Muscle layer of colon (tissue), 2 donors: Measurements from ENCODE around the gene TPSAB1.
"Not testable (repeated sequence)": the region's sequence is repeated elsewhere in the genome, so short reads cannot be mapped to it uniquely, and the experiment has no call there.

ENCODE experiments used
- H3K27ac ChIP-seq: one replicate; pipeline ENCODE4 v1.7.0; 2013; ENCODE audit warnings: low read depth, mild to moderate bottlenecking, low read length, moderate library complexity
- H3K27me3 ChIP-seq, 2 donors: one replicate each; pipeline ENCODE4 v1.7.0; 2013; ENCODE audit warnings: low read length in 2 of 2, mild to moderate bottlenecking in 2 of 2; ENCODE audit not compliant: insufficient read depth in 2 of 2, control insufficient read depth in 1 of 2
- H3K36me3 ChIP-seq: one replicate; pipeline ENCODE4 v1.7.0; 2013; ENCODE audit warnings: mild to moderate bottlenecking, low read length; ENCODE audit not compliant: insufficient read depth
- H3K4me1 ChIP-seq: one replicate; pipeline ENCODE4 v1.7.0; 2013; ENCODE audit warnings: mild to moderate bottlenecking, low read length; ENCODE audit not compliant: insufficient read depth
- H3K4me3 ChIP-seq, 2 donors: one replicate each; pipeline ENCODE4 v1.7.0; 2013; ENCODE audit warnings: low read length in 2 of 2, low read depth in 1 of 2, mild to moderate bottlenecking in 1 of 2, moderate library complexity in 1 of 2
- H3K9ac ChIP-seq: one replicate; pipeline ENCODE4 v1.7.0; 2013; ENCODE audit warnings: low read length
- H3K9me3 ChIP-seq: one replicate; pipeline ENCODE4 v1.7.0; 2013; ENCODE audit warnings: mild to moderate bottlenecking, low read length
- donor health status: abdominal sarcoma.
- donor health status: Adenocarcinoma of cecum.

The TPSAB1 gene

GRCh38 chr16:1240436-1240835 lies at the start of gene TPSAB1:
TPSAB1 (plus strand) TSS chr16:1240705; CDS start chr16:1240939, 234 bp downstream.
- H3K4me1 ChIP-seq, H3K9me3 ChIP-seq, H3K9ac ChIP-seq, H3K36me3 ChIP-seq, H3K27me3 ChIP-seq, H3K27ac ChIP-seq, H3K4me3 ChIP-seq: not testable (repeated sequence)

DNA sequence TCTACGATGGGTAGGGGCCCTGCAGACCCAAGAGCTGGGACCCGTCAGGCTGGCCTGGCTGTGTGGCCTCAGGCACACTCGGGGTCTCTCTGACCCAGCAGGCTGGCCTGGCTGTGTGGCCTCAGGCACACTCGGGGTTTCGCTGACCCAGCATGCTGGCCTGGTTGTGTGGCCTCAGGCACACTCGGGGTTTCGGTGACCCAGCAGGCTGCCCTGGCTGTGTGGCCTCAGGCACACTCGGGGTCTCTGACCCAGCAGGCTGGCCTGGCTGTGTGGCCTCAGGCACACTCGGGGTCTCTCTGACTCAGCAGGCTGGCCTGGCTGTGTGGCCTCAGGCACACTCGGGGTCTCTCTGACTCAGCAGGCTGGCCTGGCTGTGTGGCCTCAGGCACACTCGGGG lies 49.7 kb upstream of the TPSAB1 start:
- H3K27me3 ChIP-seq, H3K9ac ChIP-seq, H3K9me3 ChIP-seq, H3K36me3 ChIP-seq, H3K27ac ChIP-seq, H3K4me3 ChIP-seq: not testable (repeated sequence)
- H3K4me1 ChIP-seq: peaks cover 25% of the 10 kb centered on the region

DNA sequence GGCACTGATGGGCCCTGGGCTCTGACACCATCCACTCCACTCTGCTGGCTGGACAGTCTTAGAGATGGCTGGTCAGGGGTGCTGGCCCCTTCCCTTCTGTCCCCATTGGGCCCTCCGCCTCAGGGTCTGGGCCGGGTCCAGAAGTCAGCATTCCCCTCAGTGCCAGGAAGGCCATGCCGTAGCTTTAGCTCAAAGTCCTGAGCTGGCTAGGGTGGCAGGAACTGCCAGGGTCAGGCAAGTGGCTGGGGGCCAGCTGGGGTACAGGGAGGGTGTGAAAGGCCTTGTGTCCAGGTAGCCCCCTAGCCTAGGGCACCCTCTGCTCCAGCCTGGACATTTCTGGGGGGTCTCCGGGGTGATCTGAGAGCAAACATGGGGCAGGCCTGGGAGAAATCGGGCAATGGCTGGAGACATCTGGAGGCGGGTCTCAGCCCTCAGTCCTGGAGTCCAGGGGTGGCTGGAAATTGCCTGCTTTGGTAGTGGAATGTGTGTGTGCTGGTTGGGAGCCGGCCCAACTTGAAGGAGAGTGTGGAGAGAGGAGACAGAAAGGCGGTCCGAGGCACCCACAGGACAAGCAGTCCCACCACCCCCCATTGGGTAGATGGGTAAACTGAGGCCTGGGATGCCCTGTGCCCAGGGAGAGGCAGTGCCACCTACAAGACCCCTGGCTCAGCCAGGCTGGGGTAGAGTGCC lies 48.0 kb upstream of the TPSAB1 start:
- Histone ChIP-seq H3K36me3 (no peaks in the 10 kb centered on the region), H3K4me1 (peaks cover 25% of the 10 kb centered on the region), H3K27ac (peak overlapping the region; percentile 68), H3K9ac (no peak overlapping the region), H3K27me3 (no peaks in the 10 kb centered on the region), H3K9me3 (no peaks in the 10 kb centered on the region), H3K4me3 (no peak overlapping the region)

- Histone ChIP-seq H3K9ac (no peak overlapping the region), H3K36me3 (no peaks in the 10 kb centered on the region), H3K4me1 (peaks cover 25% of the 10 kb centered on the region)
These were observed 47.2 kb upstream of the TPSAB1 start for GRCh38 chr16:1193143-1193824.

DNA sequence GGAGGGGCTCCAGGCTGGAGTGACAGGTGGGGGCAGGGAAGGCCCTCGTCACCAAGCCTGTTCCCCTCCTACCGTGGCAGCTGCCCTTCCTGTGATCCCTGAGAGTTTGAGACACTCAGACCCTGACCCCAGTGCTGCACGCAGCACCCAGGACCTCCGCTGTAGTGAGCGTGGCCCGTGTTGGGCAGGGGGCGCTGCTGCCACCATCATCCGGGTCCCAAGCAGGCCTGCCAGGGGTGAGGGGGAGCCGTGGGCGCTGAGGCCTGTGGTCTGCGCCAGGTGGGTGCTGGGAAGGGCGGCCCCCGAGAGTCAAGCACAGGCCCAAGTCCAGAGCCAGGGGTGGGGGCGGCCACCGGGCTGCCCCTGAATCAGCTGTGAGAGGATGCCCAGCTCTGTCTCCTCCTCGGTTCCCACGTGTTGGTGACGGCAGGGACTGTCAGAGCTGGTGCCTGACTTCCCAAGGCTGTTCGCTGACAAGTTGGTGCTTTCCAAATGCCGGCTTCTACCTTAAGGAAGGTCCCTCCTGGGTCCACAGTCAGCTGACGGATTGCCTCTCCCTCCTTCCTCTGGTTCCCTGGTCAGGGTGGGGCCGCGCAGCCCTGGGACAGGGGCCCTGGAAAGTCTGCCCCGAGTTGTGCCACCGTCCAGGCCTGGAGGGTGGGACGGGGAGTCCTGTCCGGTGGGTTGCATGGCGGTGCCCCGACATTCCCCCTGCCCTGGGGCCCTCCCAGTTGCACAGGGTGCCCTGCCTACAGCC lies 46.5 kb upstream of the TPSAB1 start:
- Histone ChIP-seq H3K4me1 (peaks cover 25% of the 10 kb centered on the region), H3K36me3 (no peaks in the 10 kb centered on the region), H3K27ac (peak overlapping the region; percentile 72), H3K27me3 (no peaks in the 10 kb centered on the region), H3K4me3 (no peak overlapping the region), H3K9me3 (no peaks in the 10 kb centered on the region), H3K9ac (no peak overlapping the region)

More at GRCh38 chr16:1193143-1193824, 47.2 kb upstream of the TPSAB1 start:
- no peak overlapping the region for H3K4me3 ChIP-seq
- H3K27me3 ChIP-seq: no peaks in the 10 kb centered on the region
- peak overlapping the region; percentile 68 for H3K27ac ChIP-seq
- H3K9me3 ChIP-seq: no peaks in the 10 kb centered on the region

DNA sequence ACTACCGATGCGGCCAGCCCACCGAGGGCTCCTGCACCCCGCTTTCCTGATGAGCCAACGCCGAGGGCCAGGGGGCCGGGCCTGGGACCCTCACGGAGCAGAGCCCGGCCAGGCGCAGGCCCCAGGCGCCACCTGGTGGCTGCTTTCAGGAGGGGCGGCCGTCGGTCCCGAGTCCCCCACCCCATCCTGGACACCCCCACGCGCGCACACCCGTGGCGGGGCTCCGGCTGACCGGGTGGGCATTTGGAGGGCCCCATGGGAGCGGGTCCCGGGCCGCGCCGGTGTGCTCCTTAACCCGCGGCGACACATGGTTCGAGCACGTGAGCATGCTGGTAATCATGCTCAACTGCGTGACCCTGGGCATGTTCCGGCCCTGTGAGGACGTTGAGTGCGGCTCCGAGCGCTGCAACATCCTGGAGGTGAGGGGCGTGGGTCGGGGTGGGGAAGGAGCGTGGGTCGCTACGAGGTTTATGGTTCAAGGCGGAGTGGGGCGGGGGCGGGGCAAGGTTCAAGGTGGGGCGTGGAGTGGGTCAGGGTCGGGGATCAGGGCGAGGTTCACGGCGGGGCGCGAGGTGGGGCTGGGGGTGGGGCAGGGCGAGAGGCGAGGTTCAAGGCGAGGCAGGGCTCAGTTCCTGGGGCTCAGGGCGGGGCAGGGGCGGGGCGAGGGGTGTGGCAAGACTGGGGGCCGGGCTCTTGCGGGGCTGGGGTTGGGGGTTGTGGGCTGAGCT lies 45.7 kb upstream of the TPSAB1 start:
- no peak overlapping the region for H3K27ac ChIP-seq
- peaks cover 25% of the 10 kb centered on the region for H3K4me1 ChIP-seq
- no peaks in the 10 kb centered on the region for H3K36me3 ChIP-seq
- no peak overlapping the region for H3K9ac ChIP-seq
- H3K4me3 ChIP-seq: no peak overlapping the region
- no peaks in the 10 kb centered on the region for H3K9me3 ChIP-seq
- no peaks in the 10 kb centered on the region for H3K27me3 ChIP-seq

DNA sequence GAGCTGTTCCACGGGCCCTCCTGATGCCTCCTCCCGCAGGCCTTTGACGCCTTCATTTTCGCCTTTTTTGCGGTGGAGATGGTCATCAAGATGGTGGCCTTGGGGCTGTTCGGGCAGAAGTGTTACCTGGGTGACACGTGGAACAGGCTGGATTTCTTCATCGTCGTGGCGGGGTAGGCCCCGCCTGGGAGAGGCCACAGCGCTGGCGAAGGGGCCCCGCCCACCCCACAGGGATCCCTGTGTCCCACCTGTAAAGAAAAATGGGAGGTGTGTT lies 45.2 kb upstream of the TPSAB1 start:
- Histone ChIP-seq H3K27ac (no peak overlapping the region), H3K27me3 (no peaks in the 10 kb centered on the region), H3K36me3 (peaks cover 4% of the 10 kb centered on the region), H3K4me1 (peaks cover 25% of the 10 kb centered on the region), H3K9me3 (no peaks in the 10 kb centered on the region), H3K9ac (no peak overlapping the region), H3K4me3 (no peak overlapping the region)

GRCh38 chr16:1196494-1196893 lies 44.0 kb upstream of the TPSAB1 start:
- H3K9me3 ChIP-seq: no peaks in the 10 kb centered on the region
- no peaks in the 10 kb centered on the region for H3K27me3 ChIP-seq
- H3K9ac ChIP-seq: no peak overlapping the region
- H3K4me3 ChIP-seq: no peak overlapping the region
- no peak overlapping the region for H3K27ac ChIP-seq
- H3K36me3 ChIP-seq: peaks cover 8% of the 10 kb centered on the region
- peaks cover 25% of the 10 kb centered on the region for H3K4me1 ChIP-seq

DNA sequence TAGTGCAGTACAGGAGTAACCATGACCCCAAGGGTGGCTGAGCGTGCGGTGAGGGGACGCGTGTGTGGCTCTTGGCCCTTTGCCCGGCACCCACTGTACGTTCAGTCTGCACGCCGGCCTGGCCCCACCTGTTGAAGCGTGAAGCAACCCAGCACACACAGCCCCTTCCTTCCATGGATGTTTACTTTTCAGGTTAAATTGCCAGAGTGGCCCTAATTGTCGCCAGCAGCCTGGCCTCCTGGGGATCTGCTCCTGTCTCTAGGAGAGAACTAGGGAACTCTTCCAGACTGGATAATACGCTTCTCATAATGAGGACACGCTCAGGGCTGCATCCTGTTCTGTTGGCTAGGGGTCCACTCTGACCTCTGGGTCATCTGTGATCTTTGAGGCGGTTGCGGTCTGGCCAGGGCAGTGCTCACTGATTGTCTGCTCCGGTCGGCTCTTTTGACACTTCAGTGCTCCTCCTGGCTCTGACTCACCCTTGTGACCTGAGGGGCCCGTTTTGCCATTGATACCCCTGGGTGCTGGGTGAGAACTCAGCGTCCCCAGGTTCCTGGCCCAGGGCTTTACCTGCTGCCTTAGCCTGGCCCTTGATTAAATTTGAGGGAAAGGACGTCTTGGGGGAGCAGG lies 43.2 kb upstream of the TPSAB1 start:
- Histone ChIP-seq H3K9ac (no peak overlapping the region), H3K27me3 (no peaks in the 10 kb centered on the region), H3K36me3 (peaks cover 11% of the 10 kb centered on the region), H3K9me3 (no peaks in the 10 kb centered on the region), H3K4me1 (peaks cover 21% of the 10 kb centered on the region), H3K27ac (no peak overlapping the region), H3K4me3 (no peak overlapping the region)

DNA sequence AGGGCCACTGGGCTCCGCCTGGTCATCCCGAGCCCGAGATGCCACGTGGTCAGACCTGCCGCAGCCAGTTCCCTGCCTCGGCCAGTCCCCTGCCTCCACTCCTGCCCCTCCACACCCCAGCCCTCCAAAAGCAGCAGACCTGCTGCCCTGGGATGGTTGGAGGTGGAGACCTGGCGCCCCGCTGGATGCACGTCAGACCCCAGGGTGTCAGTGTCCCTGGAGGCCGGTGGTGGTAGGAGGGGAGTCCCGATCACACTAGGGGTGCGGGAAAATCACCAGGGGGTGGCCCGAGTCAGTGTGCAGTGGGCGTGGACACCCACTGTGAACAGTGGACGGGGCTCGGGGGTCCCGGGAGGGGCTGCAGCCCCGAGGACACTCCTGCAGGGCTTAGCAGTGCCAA lies 42.3 kb upstream of the TPSAB1 start:
- Histone ChIP-seq H3K27ac (no peak overlapping the region), H3K9me3 (no peaks in the 10 kb centered on the region), H3K4me3 (no peak overlapping the region), H3K36me3 (peaks cover 19% of the 10 kb centered on the region), H3K4me1 (peaks cover 12% of the 10 kb centered on the region), H3K9ac (no peak overlapping the region), H3K27me3 (no peaks in the 10 kb centered on the region)
